Measurements from ENCODE around the gene KDM5C.

KDM5C gene

GRCh38 chrX:53256446-53257041 is 31.5 kb upstream of the KDM5C start:
- no peak for TF ChIP-seq CTCF (conservative IDR thresholded peaks at IDR 0.05)
- H3K27ac ChIP-seq, result no peak overlapping the region

GRCh38 chrX:53255738-53256191 is 30.8 kb upstream of the KDM5C start:
- no peak overlapping the region for H3K27ac ChIP-seq
- no peak for TF ChIP-seq CTCF (conservative IDR thresholded peaks at IDR 0.05)

GRCh38 chrX:53254570-53255461 is 29.8 kb upstream of the KDM5C start:
- no peak for TF ChIP-seq CTCF (conservative IDR thresholded peaks at IDR 0.05)
- no peak overlapping the region for H3K27ac ChIP-seq

- H3K27ac ChIP-seq, result no peak overlapping the region
- TF ChIP-seq CTCF (conservative IDR thresholded peaks at IDR 0.05), result no peak
Observed at GRCh38 chrX:53253293-53254020, 28.4 kb upstream of the KDM5C start.

- TF ChIP-seq CTCF (conservative IDR thresholded peaks at IDR 0.05), result no peak
- no peak overlapping the region for H3K27ac ChIP-seq
Observed at GRCh38 chrX:53251307-53251706, 26.3 kb upstream of the KDM5C start.

- no peak overlapping the region for H3K27ac ChIP-seq
- no peak for TF ChIP-seq CTCF (conservative IDR thresholded peaks at IDR 0.05)
Observed at GRCh38 chrX:53250556-53250955, 25.5 kb upstream of the KDM5C start.

GRCh38 chrX:53249408-53250042 is 24.5 kb upstream of the KDM5C start:
- H3K27ac ChIP-seq, result no peak overlapping the region
- no peak for TF ChIP-seq CTCF (conservative IDR thresholded peaks at IDR 0.05)
